HG03159 (cell line): Measurements from ENCODE around the gene SNCB.

Experiments
- ATAC-seq: cut with Tn5 transposase; IDR thresholded peaks from one replicate; pipeline ENCODE4 v1.9.1; 2021; ENCODE audit warnings: mild to moderate bottlenecking, moderate library complexity; ENCODE audit not compliant: unreplicated experiment

SNCB gene

DNA sequence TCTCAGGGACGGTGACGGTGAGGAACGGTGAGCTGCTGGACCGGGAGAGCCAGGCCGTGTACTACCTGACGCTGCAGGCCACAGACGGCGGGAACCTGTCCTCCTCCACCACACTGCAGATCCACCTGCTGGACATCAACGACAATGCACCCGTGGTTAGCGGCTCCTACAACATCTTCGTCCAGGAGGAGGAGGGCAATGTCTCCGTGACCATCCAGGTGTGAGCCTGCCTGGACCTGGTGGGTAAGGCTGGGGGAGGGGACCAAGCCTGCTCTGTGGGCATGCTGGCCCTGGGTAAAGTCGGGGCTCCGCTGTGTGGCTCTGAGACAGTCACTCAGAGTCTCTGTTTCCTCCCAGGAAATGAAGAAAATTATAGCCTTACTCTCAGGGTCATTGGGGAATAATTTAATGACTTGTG lies 51.9 kb downstream of the SNCB start:
- no peak for ATAC-seq

DNA sequence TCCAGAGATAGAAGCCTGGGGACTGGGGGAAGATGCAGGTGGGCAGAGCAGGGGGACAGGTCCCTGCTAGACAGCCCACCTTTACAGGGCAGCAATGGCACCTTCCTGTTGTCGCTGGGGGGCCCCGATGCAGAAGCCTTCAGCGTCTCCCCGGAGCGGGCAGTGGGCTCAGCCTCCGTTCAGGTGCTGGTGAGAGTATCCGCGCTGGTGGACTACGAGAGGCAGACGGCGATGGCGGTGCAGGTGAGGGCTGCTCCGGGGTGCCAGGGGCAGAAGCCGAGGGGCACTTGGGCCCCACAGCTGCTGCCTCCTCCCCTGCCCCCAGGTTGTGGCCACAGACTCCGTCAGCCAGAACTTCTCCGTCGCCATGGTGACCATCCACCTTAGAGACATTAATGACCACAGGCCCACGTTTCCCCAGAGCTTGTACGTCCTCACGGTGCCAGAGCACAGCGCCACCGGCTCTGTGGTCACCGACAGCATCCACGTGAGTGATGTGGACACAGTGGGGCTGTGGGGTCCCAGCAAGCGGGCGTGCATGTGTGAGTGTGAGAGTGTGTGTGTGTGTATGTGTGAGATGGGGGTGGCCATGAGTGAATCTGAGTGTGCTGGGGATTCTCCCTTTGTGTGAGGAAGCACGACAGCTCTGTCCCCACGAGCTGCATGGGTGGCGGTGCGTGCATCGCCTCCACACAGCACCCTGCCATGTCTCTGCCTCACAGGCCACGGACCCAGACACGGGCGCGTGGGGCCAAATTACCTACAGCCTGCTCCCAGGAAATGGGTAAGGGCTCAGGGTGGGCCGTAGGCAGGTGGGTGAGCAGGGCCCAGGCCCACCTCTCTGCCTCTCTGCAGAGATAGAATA lies 52.8 kb downstream of the SNCB start:
- ATAC-seq, result no peak

DNA sequence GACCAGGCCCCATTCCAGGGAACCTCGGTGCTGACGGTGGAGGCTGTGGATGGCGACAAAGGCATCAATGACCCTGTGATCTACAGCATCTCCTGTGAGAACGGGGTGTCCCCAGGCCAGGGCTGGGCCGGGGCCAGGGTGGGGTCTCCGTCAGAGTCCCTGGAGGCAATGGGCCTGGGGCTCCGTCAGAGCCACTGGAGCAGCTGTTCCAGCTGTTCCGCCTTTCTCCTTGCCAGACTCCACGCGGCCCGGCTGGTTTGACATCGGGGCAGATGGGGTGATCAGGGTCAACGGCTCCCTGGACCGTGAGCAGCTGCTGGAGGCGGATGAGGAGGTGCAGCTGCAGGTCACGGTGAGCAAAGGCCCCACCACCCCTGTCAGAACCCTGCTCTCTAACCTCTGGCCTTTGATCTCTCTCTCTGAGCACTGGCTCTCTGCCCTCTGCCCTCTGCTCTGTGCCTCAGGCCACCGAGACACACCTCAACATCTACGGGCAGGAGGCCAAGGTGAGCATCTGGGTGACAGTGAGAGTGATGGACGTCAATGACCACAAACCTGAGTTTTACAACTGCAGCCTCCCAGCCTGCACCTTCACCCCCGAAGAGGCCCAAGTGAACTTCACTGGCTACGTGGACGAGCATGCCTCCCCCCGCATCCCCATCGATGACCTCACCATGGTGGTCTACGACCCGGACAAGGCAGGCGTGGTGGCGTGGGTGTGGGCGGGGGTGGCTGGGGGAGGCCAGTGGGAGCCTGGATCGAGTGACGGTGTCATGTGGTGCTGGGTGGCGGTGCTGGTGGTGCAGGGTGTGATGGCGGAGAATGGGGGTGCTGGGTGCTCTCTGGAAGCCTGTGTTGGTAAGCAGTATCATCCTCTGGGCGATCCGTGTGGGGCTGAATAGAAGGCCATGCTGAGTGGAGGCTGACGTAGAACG lies 54.6 kb downstream of the SNCB start:
- no peak for ATAC-seq

DNA sequence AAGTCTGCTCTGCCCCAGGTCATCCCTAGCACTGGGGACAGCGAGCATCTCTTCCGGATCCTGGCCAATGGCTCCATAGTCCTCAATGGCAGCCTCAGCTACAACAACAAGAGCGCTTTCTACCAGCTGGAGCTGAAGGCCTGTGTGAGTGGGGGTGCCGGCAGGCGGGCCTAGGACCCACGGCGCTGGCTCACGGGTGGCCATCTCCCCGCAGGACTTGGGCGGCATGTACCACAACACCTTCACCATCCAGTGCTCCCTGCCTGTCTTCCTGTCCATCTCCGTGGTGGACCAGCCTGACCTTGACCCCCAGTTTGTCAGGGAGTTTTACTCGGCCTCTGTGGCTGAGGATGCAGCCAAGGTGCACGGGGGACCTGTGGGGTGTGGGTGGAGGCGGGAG lies 55.3 kb downstream of the SNCB start:
- ATAC-seq, result no peak

DNA sequence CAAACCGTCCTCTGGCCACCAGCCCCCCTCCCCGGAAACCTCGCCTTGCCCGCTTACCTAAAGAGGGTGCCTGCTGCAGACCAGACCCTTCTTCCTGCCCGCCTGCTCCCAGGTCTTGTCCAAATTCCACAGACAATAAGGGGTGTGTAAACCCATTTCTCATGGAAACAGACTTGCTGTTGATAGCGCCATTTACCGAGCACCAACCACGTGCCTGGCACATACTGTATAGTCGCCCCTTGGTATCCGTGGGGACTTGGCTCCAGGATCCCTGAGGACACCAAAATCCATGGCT lies 56.1 kb downstream of the SNCB start:
- no peak for ATAC-seq

DNA sequence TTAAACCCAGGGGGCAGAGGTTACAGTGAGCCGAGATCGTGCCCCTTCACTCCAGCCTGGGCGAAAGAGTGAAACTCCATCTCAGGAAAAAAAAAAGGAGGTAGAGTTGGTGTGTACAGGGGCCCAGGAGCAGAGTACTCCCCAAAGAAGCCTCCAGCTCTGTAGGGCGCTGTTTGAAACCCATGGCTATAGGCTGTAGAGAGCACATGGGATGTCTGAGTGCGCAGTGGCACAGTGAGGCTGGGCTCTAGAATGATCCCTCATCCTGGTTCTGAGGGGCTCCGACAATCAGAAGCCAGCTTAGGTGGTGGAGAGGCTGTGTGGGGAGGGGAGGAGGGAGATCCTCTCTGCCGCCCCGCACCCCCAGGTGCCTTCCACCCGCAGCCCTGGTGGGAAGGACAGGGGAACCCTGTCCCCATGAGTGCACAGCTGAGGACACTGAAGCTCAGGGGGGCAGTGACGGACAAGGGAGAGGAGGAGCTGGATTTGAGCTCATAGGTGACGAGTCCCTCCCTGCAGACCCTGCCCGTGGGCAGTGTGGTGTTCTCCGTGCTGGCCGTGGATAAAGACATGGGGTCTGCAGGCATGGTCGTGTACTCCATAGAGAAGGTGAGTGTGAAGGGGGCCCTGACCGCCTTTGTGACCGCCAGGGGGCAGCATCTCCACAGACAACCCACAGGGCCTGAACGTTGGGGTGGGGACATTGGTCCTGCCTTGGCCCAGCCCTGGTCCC lies 56.6 kb downstream of the SNCB start:
- ATAC-seq, result peak; percentile 76
